Measurements from ENCODE around the gene RSPO4.
"Not testable (repeated sequence)": the region's sequence is repeated elsewhere in the genome, so short reads cannot be mapped to it uniquely, and the experiment has no call there.

Gene RSPO4

GRCh38 chr20:1003920-1004697, 2.0 kb upstream of the RSPO4 start:
- no peak for DNase-seq (ENCODE audit: low read depth, low spot score)

GRCh38 chr20:1002682-1003561, 811 bp upstream of the RSPO4 start:
- no peak for DNase-seq (ENCODE audit: low read depth, low spot score)

DNA sequence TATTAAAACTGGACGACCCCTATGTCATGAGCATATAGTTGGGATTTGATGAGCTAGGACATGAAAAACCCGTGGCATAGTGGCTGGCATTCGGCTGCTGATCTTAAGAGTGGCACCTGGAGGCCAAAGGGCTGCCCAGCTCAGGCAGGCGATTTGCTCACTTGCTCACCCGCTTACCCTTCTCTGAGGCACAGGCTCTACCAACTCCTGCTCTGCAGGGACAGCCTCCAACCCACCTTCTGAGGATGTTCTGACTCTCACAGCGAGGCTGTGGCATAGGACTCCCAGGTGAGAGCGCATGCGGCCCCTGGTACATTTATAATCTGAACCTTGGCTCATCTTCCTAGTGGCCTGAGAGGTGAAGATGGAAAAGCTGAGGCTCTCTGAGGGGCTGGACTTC, 995 bp downstream of the RSPO4 start:
- DNase-seq (ENCODE audit: low read depth, low spot score): no peak

GRCh38 chr20:998231-998830, 3.8 kb downstream of the RSPO4 start:
- no peak for DNase-seq (ENCODE audit: low read depth, low spot score)

GRCh38 chr20:997486-997885, 4.6 kb downstream of the RSPO4 start:
- DNase-seq (ENCODE audit: low read depth, low spot score): no peak

GRCh38 chr20:997016-997415, 5.1 kb downstream of the RSPO4 start:
- DNase-seq (ENCODE audit: low read depth, low spot score): no peak

GRCh38 chr20:995170-995569, 6.9 kb downstream of the RSPO4 start:
- no peak for DNase-seq (ENCODE audit: low read depth, low spot score)

GRCh38 chr20:992801-993535, 9.1 kb downstream of the RSPO4 start:
- DNase-seq (ENCODE audit: low read depth, low spot score): no peak

DNA sequence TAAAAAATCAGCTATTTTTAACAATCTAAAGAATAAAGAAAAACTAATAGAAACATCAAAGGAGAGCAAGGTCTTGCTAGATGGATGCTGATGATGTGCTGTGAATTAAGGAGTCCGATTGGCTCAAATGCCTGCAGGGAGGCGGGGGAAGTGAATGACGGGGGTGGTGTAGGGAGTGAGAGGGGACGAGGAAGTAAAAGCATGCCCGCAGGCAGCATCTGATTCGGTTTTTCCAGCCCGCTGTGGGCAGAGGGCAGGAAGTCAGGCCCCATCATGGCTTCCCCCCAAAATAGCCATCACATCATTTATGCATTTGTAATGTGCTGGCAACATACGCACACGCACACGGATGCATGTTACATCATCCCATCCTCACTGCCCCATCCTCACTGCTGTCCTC, 10.3 kb downstream of the RSPO4 start:
- DNase-seq (ENCODE audit: low read depth, low spot score): no peak

DNA sequence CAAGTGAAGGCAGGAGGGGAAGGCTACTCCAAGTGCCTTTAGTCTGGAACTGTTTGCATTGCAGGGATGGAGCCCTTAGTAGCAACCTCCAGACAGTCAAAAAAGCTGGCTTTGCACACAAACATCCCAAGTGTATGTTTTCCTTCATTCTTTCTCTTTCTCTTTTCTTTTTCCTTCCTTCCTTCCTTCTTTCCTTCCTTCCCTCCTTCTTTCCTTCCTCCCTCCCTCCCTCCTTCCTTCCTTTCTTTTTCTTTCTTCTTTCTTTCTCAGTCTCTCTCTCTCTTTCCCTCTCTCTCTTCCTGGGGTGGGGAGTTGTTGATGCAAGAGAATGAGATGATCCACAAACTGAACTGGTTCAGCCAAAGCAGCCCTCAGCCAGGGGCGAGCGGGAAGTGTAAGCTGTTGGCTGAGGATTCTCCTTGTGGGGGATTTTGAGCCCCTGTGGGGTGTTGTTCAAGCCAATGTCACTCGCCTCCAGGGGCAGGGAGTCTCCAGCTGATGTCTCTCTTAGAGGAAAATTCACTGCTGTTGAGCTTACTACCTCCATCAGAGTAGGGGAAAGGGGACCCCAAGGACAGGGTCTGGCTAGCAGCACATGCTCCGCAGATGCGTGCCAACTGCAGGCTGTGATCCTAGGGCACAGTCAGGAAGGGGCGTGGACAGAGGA, 11.7 kb downstream of the RSPO4 start:
- DNase-seq (ENCODE audit: low read depth, low spot score): no peak

- DNase-seq (ENCODE audit: low read depth, low spot score): no peak
Measured at GRCh38 chr20:988272-988671, 13.8 kb downstream of the RSPO4 start.

DNA sequence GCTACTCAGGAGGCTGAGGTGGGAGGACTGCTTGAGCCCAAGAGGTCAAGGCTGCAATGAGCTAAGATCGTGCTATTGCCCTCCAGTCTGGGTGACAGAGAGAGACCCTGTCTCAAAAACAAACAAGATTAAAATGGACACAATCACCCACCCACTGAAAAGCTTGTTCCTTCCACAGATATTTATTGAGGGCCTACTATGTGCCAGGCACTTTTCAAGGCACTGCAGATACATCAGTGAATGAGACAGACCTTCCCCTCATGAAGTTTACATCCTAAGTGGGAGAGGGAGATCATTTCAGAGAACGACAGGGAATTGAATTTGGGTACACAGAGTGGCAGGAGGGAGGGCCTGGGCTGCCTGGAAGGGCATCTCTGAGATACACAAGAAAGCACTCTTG, 14.4 kb downstream of the RSPO4 start:
- DNase-seq (ENCODE audit: low read depth, low spot score): no peak

DNA sequence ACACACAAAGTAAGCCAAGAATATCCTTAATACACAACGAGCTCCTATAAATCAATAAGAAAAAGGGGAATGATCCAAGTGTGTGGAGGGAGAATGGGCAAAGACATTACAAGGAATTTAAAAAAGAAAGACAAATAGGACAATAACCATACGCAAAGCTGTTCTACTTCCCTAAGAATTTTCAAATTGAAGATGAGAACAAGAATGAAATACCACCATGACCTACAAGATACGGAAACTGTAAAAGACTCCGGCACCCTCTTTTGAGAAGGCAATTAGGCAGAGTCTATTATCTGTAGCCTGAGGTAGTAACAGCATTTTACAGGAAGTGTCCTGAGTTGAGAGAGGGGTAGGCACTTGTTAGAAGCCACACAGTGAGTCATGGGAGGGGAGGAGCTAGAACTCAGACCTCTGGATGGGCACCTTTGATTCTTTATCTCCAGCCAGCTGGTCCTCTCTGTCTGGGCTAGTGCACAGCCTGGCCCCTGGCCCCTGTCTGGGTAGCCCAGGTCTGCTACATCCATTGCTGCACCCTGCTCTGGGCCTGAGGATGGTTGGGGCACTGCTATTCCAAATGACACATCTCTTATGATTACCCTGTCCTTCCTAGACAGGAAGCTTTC, 15.3 kb downstream of the RSPO4 start:
- no peak for DNase-seq (ENCODE audit: low read depth, low spot score)

DNA sequence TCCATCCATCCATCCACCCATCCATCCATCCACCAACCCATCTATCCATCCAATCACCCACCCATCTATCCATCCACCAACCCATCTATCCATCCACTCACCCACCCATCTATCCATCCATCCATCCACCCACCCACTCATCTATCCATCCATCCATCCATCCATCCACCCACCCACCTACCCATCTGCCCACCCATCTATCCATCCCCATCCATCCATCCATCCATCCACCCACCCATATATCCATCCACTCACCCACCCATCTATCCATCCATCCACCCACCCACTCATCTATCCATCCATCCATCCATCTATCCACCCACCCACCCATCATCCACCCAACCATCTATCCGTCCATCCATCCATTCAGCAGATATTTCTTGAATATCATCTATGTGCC, 17.1 kb downstream of the RSPO4 start:
- DNase-seq (ENCODE audit: low read depth, low spot score): not testable (repeated sequence)

GRCh38 chr20:982754-983153, 19.4 kb downstream of the RSPO4 start:
- DNase-seq (ENCODE audit: low read depth, low spot score): no peak

DNA sequence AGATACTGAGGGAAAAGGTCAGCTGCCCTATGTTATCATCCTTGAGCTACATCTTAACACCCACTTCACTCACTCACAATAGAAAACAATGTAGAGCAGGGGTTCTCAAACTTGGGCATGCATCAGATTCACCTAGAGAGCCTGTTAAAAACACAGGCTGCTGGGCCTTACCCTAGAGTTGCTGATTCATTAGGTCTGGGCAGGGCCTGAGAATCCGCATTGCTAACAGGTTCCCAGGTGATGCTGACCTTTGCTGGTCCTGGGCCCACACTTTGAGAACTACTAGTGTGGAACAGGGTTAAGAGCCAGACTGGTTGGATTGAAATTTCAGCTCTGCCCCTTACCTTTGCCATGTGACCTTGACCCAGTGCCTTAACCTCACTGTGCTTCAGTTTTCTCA, 25.1 kb downstream of the RSPO4 start:
- DNase-seq (ENCODE audit: low read depth, low spot score): no peak

DNA sequence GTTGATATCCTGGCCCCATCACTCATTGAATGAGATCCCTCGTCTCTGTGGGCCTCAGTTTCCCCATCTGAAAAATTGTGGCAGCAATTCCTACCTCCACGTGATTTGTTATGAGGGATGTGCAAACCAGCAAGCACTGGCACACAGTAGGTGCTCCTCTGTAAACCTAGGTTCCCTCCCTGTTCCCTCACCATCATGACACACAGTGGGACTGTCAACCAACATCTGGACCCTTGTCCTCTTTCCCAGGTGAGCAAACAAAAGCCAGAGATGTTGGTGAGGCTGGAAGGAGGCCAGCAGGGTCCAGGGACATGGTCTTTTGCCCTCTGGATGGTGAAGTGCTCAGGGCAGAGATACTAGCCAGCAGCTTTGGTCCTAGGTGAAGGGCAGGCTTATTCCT, 26.1 kb downstream of the RSPO4 start:
- no peak for DNase-seq (ENCODE audit: low read depth, low spot score)

GRCh38 chr20:973785-974194, 28.3 kb downstream of the RSPO4 start:
- no peak for DNase-seq (ENCODE audit: low read depth, low spot score)

DNA sequence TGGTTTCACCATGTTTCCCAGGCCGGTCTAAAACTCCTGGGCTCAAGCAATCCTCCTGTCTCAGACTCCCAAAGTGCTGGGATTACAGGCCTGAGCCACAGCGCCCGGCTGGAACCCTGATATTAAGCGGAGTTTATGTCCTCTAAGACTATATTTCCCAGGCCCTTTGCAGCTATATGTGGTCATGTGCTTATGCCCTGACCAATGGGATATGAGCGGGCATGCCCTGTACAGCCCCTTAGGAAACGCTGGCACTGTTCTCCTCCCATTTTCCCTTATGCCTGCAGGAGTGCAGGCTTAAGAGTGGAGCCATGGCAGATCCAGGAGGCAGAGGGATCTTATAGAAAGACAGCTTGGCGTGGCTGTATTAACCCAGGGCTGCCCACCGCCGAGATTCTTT, 29.9 kb downstream of the RSPO4 start:
- DNase-seq (ENCODE audit: low read depth, low spot score): no peak

- no peak for DNase-seq (ENCODE audit: low read depth, low spot score)
Measured at GRCh38 chr20:971346-971745, 30.8 kb downstream of the RSPO4 start.

GRCh38 chr20:969868-970267, 32.2 kb downstream of the RSPO4 start:
- DNase-seq (ENCODE audit: low read depth, low spot score): no peak

Data from activated naive CD8-positive, alpha-beta T cell treated with anti-CD3 and anti-CD28 coated beads, Interleukin-2, amount 50 U/mL, for 16 hours (primary cell).